Smooth muscle cell (in vitro differentiated cells): ENCODE results near the gene PCP4L1. TPM values are rescaled to one million over a fixed set of nuclear protein-coding genes. Genes with fewer than 3 reads are reported as not detected.

ENCODE experiments used
- DNase-seq: peaks from one replicate; lab custom pipeline; 2025; ENCODE audit not compliant: unreplicated experiment; lab: John Stamatoyannopoulos, UW
- H2AFZ ChIP-seq: fragments of 200-600 bp; sonication (generic); 2 replicates; pipeline ENCODE4 v1.6.0; 2016; ENCODE audit warnings: antibody characterized with exemption, low read depth, mild to moderate bottlenecking
- H3F3A ChIP-seq: fragments of 200-600 bp; sonication (generic); 2 replicates; pipeline ENCODE4 v1.6.0; 2017; ENCODE audit warnings: antibody characterized with exemption, low read depth
- H3K27ac ChIP-seq: fragments of 200-600 bp; sonication (generic); 2 replicates; pipeline ENCODE4 v1.5.1; 2016; ENCODE audit warnings: low read depth, mild to moderate bottlenecking
- H3K27me3 ChIP-seq: fragments of 200-600 bp; sonication (generic); 2 replicates; pipeline ENCODE4 v1.6.1; 2016; ENCODE audit warnings: low read depth, mild to moderate bottlenecking
- H3K36me3 ChIP-seq: fragments of 200-600 bp; sonication (generic); 2 replicates; pipeline ENCODE4 v1.5.1; 2016; ENCODE audit warnings: low read depth
- H3K4me1 ChIP-seq: fragments of 200-600 bp; sonication (generic); 2 replicates; pipeline ENCODE4 v1.5.1; 2016; ENCODE audit warnings: low read depth
- H3K4me2 ChIP-seq: fragments of 200-600 bp; sonication (generic); 2 replicates; pipeline ENCODE4 v1.6.0; 2016; ENCODE audit warnings: mild to moderate bottlenecking
- H3K4me3 ChIP-seq: fragments of 200-600 bp; sonication (generic); 2 replicates; pipeline ENCODE4 v1.5.1; 2016; ENCODE audit warnings: mild to moderate bottlenecking
- H3K79me2 ChIP-seq: fragments of 200-600 bp; sonication (generic); 2 replicates; pipeline ENCODE4 v1.6.0; 2016; ENCODE audit warnings: low read depth, mild to moderate bottlenecking
- H3K9ac ChIP-seq: fragments of 200-600 bp; sonication (generic); 2 replicates; pipeline ENCODE4 v1.6.0; 2016; ENCODE audit warnings: low read depth
- H3K9me3 ChIP-seq: fragments of 200-600 bp; sonication (generic); replicated peaks from 2 replicates; pipeline ENCODE4 v1.5.1; 2016; ENCODE audit warnings: low read depth
- H4K20me1 ChIP-seq: fragments of 200-600 bp; sonication (generic); 2 replicates; pipeline ENCODE4 v1.6.0; 2016; ENCODE audit warnings: low read depth
- WGBS: methylation state at CpG from one replicate; pipeline ENCODE4 v1.1.7; 2016; ENCODE audit warnings: low lambda C conversion rate; 5-methylcytosine and 5-hydroxymethylcytosine counted together
- polyA plus RNA-seq: library from polyadenylated mRNA; unstranded; fragments of >200 nt; fragmentation: Nextera tagmentation; extraction: Ambion mirVana; gene quantifications from 2 replicates; pipeline ENCODE4 v1.2.1, GENCODE V29; 2016
- total RNA-seq: library from RNA; depleted of rRNA; stranded (reverse); fragments of >200 nt; gene quantifications from 2 replicates; pipeline ENCODE4 v1.2.3, GENCODE V29; 2014
- TF ChIP-seq, protein P1 (sequence below): fragments of 200-600 bp; sonication (generic); IDR thresholded peaks from 2 replicates; pipeline ENCODE4 v1.5.1; 2017; ENCODE audit warnings: borderline replicate concordance, mild to moderate bottlenecking, antibody characterized with exemption; ENCODE audit not compliant: insufficient read depth, poor library complexity, severe bottlenecking

Gene PCP4L1
- total and polyA plus RNA-seq, 2 experiments from 2014 or later: 0.13 TPM; not detected in 1

DNA sequence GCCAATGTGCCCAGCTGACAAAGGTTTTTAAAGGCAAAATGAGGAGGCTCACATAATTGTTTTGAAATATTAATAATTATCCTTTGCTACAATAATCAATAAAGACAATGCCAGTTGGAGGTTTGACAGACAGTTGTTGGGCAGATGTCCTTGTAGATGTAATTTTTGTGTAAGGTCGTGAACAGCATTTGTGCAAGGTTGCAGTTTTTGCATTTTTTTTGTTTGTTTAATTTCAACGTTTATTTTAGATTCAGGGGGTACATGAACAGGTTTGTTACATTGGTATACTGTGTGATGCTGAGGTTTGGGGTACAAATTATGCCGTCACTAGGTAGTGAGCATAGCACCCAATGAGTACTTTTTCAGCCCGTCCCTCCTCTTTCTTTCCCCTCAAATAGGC lies 41.9 kb downstream of the PCP4L1 start:
- no peak for DNase-seq
- Histone ChIP-seq H3K79me2 (no peaks in the 10 kb centered on the region), H3K27me3 (no peaks in the 10 kb centered on the region), H2AFZ (no peak overlapping the region), H3K27ac (no peak overlapping the region), H3F3A (no peaks in the 10 kb centered on the region), H3K4me3 (no peak overlapping the region), H3K36me3 (no peaks in the 10 kb centered on the region), H3K9ac (no peak overlapping the region), H3K9me3 (no peaks in the 10 kb centered on the region), H3K4me1 (peaks cover 10% of the 10 kb centered on the region), H3K4me2 (no peak overlapping the region), H4K20me1 (no peaks in the 10 kb centered on the region)
- TF ChIP-seq, protein P1, sequence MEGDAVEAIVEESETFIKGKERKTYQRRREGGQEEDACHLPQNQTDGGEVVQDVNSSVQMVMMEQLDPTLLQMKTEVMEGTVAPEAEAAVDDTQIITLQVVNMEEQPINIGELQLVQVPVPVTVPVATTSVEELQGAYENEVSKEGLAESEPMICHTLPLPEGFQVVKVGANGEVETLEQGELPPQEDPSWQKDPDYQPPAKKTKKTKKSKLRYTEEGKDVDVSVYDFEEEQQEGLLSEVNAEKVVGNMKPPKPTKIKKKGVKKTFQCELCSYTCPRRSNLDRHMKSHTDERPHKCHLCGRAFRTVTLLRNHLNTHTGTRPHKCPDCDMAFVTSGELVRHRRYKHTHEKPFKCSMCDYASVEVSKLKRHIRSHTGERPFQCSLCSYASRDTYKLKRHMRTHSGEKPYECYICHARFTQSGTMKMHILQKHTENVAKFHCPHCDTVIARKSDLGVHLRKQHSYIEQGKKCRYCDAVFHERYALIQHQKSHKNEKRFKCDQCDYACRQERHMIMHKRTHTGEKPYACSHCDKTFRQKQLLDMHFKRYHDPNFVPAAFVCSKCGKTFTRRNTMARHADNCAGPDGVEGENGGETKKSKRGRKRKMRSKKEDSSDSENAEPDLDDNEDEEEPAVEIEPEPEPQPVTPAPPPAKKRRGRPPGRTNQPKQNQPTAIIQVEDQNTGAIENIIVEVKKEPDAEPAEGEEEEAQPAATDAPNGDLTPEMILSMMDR: no peak
- 91% methylated on average over 4 of the region's 4 CpGs for WGBS

DNA sequence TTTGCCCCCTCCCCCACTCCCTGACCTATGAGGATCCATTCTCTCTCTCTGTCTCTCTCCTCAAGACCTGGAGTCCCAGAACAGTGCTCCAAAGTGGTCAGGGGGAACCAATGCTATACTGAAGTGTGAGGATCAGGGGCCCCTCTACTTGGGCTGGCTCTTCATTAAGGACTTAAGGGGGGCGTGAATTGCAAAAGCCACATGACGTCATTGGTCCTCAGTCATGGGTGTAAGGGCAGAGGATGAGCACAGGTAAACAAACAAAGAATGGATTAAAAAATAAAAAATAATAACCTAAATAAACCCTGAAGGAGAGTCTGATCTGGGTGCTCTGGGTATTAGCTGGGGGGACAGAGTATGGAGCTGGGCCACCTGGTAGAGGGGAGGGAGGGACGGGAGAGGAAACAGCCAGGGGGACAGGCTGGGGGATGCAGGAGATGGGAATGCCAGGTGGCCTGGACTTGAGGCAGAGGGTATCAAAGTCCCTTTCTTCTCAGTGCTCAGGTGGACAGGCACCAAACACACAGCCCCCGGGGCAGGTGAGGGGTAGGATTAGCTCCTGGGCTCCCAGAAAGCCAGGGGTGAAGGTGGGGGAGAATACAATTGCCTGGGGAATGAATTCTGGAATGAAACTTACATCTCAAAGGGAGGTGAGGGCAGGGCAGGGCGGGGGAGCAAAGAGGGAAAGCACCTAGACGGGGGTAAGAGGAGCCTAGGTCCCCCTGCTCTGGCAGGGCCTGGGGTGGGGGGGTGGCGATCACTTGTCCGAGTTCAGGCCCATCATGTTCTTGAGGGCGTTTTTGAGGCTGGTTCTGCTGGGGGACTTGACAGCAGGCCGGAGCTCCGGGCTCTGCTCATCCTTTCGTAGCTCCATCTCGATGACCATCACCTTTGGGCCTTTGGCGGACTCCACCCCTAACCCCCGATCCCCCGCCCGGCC lies 46.7 kb downstream of the PCP4L1 start:
- Histone ChIP-seq H3K4me1 (peaks cover 11% of the 10 kb centered on the region), H3K9ac (peak overlapping the region; percentile 18), H3K4me2 (peak overlapping the region; percentile 90), H3K36me3 (no peaks in the 10 kb centered on the region), H4K20me1 (no peaks in the 10 kb centered on the region), H3K27me3 (no peaks in the 10 kb centered on the region), H3K4me3 (peak overlapping the region; percentile 69), H3K27ac (no peak overlapping the region), H2AFZ (peak overlapping the region; percentile 86), H3F3A (no peaks in the 10 kb centered on the region), H3K9me3 (no peaks in the 10 kb centered on the region), H3K79me2 (no peaks in the 10 kb centered on the region)
- WGBS: 17% methylated on average over 13 of the region's 17 CpGs
- TF ChIP-seq, protein P1: no peak
- DNase-seq: no peak

DNA sequence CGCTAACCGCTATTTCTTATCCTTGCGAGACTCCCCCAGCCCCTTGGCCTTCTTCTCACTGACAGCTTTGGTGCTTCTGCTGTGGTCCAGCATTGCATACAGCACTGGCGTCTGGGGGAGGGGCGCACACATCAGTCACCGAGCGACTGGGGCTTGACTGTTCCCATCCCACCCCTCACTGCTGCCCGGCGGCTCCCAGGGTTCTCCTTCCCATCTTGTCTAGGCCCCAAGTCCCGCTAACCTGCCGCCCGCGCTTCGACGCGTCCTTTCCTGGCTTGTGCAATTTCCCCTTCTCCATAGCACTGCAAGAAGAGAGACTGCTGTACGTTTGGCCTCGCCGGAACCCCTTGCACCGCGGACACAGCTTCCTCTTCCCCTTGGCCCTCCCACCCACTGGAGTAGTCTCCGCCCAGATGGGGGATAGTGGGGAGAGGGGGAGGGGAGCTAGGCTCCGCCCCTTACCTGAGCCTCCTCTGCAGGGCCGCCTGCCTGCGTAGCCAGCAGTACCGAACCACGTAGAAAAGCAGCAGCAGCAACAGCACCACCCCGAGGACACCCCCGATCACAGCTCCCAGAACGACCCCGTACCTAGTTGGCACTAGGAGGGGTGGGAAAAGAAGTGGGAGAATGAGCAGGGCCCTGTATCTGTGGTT lies 47.4 kb downstream of the PCP4L1 start:
- Histone ChIP-seq H3K4me3 (peak overlapping the region; percentile 69), H3K27ac (no peak overlapping the region), H3K79me2 (no peaks in the 10 kb centered on the region), H3K4me1 (peaks cover 11% of the 10 kb centered on the region), H2AFZ (peak overlapping the region; percentile 86), H3K27me3 (no peaks in the 10 kb centered on the region), H4K20me1 (no peaks in the 10 kb centered on the region), H3K36me3 (no peaks in the 10 kb centered on the region), H3K4me2 (peak overlapping the region; percentile 90), H3K9me3 (no peaks in the 10 kb centered on the region), H3F3A (no peaks in the 10 kb centered on the region), H3K9ac (peak overlapping the region; percentile 18)
- TF ChIP-seq, protein P1: peak; percentile 10
- peak; percentile 16 for DNase-seq
- WGBS: 2% methylated on average over 24 of the region's 31 CpGs
